CD14-positive monocyte (primary cell): ENCODE measurements around the gene CNFN. TPM values are rescaled to one million over a fixed set of nuclear protein-coding genes. Genes with fewer than 3 reads are reported as not detected.

ENCODE experiments used
- DNase-seq, 3 donors: peaks; one replicate each; pipeline ENCODE4 v3.0.0-alpha.2; 2011 to 2022
- H2AFZ ChIP-seq: 2 replicates; pipeline ENCODE4 v1.6.0; 2012; ENCODE audit warnings: mild to moderate bottlenecking, low read depth, low read length, inconsistent platforms; ENCODE audit not compliant: insufficient read depth, poor library complexity, severe bottlenecking
- H3K27ac ChIP-seq, 2 donors: 1 replicate in 1 of 2; 2 replicates in 1 of 2; pipeline ENCODE4 v1.5.1; 2012 to 2013; ENCODE audit warnings: low read length in 2 of 2, control low read depth in 1 of 2, inconsistent platforms in 1 of 2, low read depth in 1 of 2, mild to moderate bottlenecking in 1 of 2
- H3K27me3 ChIP-seq, 2 donors: one replicate each; pipeline versions ENCODE4 v1.6.0 to v1.6.1; 2011 to 2013; ENCODE audit warnings: low read length in 2 of 2; ENCODE audit not compliant: control insufficient read depth in 2 of 2, insufficient read depth in 2 of 2
- H3K36me3 ChIP-seq, 2 donors: replicated peaks in 1 of 2; 1 replicate in 1 of 2; 2 replicates in 1 of 2; pipeline versions ENCODE4 v1.5.1 to v1.6.1; 2012 to 2013; ENCODE audit warnings: low read length in 2 of 2, control low read depth in 1 of 2, inconsistent platforms in 1 of 2, mild to moderate bottlenecking in 1 of 2; ENCODE audit not compliant: insufficient read depth in 2 of 2, control insufficient read depth in 1 of 2
- H3K4me1 ChIP-seq, 2 donors: 1 replicate in 1 of 2; 2 replicates in 1 of 2; pipeline versions ENCODE4 v1.5.1 to v1.6.1; 2012 to 2013; ENCODE audit warnings: low read length in 2 of 2, control low read depth in 1 of 2, inconsistent platforms in 1 of 2, mild to moderate bottlenecking in 1 of 2, moderate library complexity in 1 of 2; ENCODE audit not compliant: insufficient read depth in 2 of 2, control insufficient read depth in 1 of 2
- H3K4me2 ChIP-seq: replicated peaks from 2 replicates; pipeline ENCODE3; 2012; ENCODE audit warnings: low read length, moderate library complexity, mild to moderate bottlenecking; ENCODE audit not compliant: poor library complexity, severe bottlenecking; ENCODE audit errors: extremely low read depth
- H3K4me3 ChIP-seq, 3 experiments: fragments of 200-600 bp in 1 of 3; sonication (generic) in 1 of 3; replicated peaks in 1 of 3; 1 replicate in 2 of 3; 2 replicates in 1 of 3; pipeline ENCODE4 v1.5.1; 2011 to 2013; ENCODE audit warnings: low read length in 3 of 3, mild to moderate bottlenecking in 3 of 3, control low read depth in 2 of 3, low read depth in 2 of 3, inconsistent platforms in 1 of 3, moderate library complexity in 1 of 3
- H3K79me2 ChIP-seq: 2 replicates; pipeline ENCODE4 v1.6.0; 2012; ENCODE audit warnings: mild to moderate bottlenecking, control low read depth, inconsistent platforms, low read length, moderate library complexity; ENCODE audit not compliant: insufficient read depth
- H3K9ac ChIP-seq: 2 replicates; pipeline ENCODE4 v1.6.0; 2017; ENCODE audit warnings: low read length, mild to moderate bottlenecking; ENCODE audit not compliant: insufficient read depth, poor library complexity, severe bottlenecking
- H3K9me3 ChIP-seq, 2 donors: replicated peaks in 1 of 2; 1 replicate in 1 of 2; 2 replicates in 1 of 2; pipeline versions ENCODE4 v1.5.1 to v1.6.1; 2012 to 2013; ENCODE audit warnings: low read length in 2 of 2, control low read depth in 1 of 2; ENCODE audit not compliant: control insufficient read depth in 1 of 2, insufficient read depth in 1 of 2
- H4K20me1 ChIP-seq: 2 replicates; pipeline ENCODE4 v1.6.0; 2012; ENCODE audit warnings: mild to moderate bottlenecking, low read length, control low read depth, moderate library complexity; ENCODE audit not compliant: insufficient read depth
- H3K27ac Mint-ChIP-seq, 7 donors: one replicate each; pipeline ENCODE4 v1.8.0; 2020; ENCODE audit warnings: mild to moderate bottlenecking in 7 of 7, mixed read lengths in 7 of 7, moderate library complexity in 6 of 7, inconsistent platforms in 2 of 7
- H3K27me3 Mint-ChIP-seq, 3 donors: one replicate each; pipeline ENCODE4 v1.8.0; 2021 to 2022; ENCODE audit warnings: low read depth in 3 of 3, mild to moderate bottlenecking in 3 of 3, mixed read lengths in 3 of 3, moderate library complexity in 3 of 3, inconsistent platforms in 1 of 3
- H3K36me3 Mint-ChIP-seq, 2 donors: one replicate each; pipeline ENCODE4 v1.8.0; 2020; ENCODE audit warnings: mixed read lengths in 2 of 2, inconsistent platforms in 1 of 2, mild to moderate bottlenecking in 1 of 2
- H3K4me1 Mint-ChIP-seq: one replicate; pipeline ENCODE4 v1.8.0; 2020; ENCODE audit warnings: mild to moderate bottlenecking, mixed read lengths
- H3K4me3 Mint-ChIP-seq, 2 donors: one replicate each; pipeline ENCODE4 v1.8.0; 2020; ENCODE audit warnings: mild to moderate bottlenecking in 2 of 2, mixed read lengths in 2 of 2, moderate library complexity in 1 of 2
- H3K9me3 Mint-ChIP-seq, 7 donors: one replicate each; pipeline ENCODE4 v1.8.0; 2020 to 2022; ENCODE audit warnings: mixed read lengths in 7 of 7, mild to moderate bottlenecking in 6 of 7, moderate library complexity in 6 of 7, inconsistent platforms in 2 of 7
- WGBS: methylation state at CpG from one replicate; pipeline ENCODE4 v1.1.5; 2013; ENCODE audit warnings: missing lambda C conversion rate; ENCODE audit not compliant: insufficient coverage; 5-methylcytosine and 5-hydroxymethylcytosine counted together
- intact Hi-C, 2 donors: fragments of 100-400 bp; cut with micrococcal nuclease; formaldehyde crosslinking; loops; one replicate each; pipeline versions ENCODE4 v1.15.0 to v1.15.1; 2023
- polyA plus RNA-seq, 3 donors: library from polyadenylated mRNA; depleted of rRNA in 1 of 3; unstranded in 2 of 3; stranded (reverse) in 1 of 3; fragments of 300-500 nt in 2 of 3; fragments of >200 nt in 1 of 3; fragmentation: Illumina TruSeq in 2 of 3; gene quantifications; 1 replicate in 2 of 3; 2 replicates in 1 of 3; pipeline ENCODE4 v1.2.3, GENCODE V29; 2012 to 2021
- TF ChIP-seq, protein P1 (sequence below): fragments of 200-600 bp; IDR thresholded peaks from one replicate; pipeline ENCODE4 v1.8.0; 2022; ENCODE audit warnings: antibody characterized with exemption, mild to moderate bottlenecking

CNFN gene
- polyA plus RNA-seq, 3 donors: 0.64 to 6.4 (median 3.4) TPM

DNA sequence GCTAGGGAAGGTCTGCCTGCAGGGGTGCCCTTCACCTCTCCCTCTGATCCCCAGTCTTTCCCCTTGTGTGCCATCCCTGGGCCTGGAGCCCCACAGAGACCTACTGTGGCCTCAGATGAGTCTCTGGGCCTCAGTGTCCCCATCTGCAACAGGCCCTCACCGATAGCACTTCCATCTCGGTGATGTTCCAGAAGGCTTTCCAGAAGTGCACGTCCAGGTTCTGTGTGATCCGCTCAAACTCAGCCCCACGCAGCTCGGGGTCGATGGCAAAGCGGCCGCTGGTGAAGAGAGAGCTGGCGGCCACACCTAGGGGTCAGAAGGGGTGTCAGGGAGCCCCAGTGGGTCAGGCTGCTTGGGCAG lies 17.7 kb upstream of the CNFN start:
- Histone ChIP-seq H3K4me2 (no peak overlapping the region), H2AFZ (no peak overlapping the region), H3K9ac (no peak overlapping the region), H3K9me3 (no peaks in the 10 kb centered on the region), H3K4me1 (no peaks in the 10 kb centered on the region), H3K27ac (no peak overlapping the region), H3K4me3 (no peak overlapping the region), H3K36me3 (no peaks in the 10 kb centered on the region), H4K20me1 (peaks cover 5% of the 10 kb centered on the region), H3K27me3 (no peaks in the 10 kb centered on the region), H3K79me2 (no peaks in the 10 kb centered on the region)
- Mint-ChIP-seq H3K36me3 (peaks cover 12 to 20% of the 10 kb centered on the region in 2 donors), H3K4me3 (no peak overlapping the region), H3K27ac (no peak overlapping the region), H3K4me1 (no peaks in the 10 kb centered on the region), H3K9me3 (no peaks in the 10 kb centered on the region), H3K27me3 (peaks cover 3 to 6% (median 3%) of the 10 kb centered on the region in 3 donors)
- no peak for DNase-seq
- TF ChIP-seq, protein P1, sequence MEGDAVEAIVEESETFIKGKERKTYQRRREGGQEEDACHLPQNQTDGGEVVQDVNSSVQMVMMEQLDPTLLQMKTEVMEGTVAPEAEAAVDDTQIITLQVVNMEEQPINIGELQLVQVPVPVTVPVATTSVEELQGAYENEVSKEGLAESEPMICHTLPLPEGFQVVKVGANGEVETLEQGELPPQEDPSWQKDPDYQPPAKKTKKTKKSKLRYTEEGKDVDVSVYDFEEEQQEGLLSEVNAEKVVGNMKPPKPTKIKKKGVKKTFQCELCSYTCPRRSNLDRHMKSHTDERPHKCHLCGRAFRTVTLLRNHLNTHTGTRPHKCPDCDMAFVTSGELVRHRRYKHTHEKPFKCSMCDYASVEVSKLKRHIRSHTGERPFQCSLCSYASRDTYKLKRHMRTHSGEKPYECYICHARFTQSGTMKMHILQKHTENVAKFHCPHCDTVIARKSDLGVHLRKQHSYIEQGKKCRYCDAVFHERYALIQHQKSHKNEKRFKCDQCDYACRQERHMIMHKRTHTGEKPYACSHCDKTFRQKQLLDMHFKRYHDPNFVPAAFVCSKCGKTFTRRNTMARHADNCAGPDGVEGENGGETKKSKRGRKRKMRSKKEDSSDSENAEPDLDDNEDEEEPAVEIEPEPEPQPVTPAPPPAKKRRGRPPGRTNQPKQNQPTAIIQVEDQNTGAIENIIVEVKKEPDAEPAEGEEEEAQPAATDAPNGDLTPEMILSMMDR: no peak
- intact Hi-C loops: no loop called here
- WGBS: 96% methylated on average over 10 of the region's 10 CpGs

DNA sequence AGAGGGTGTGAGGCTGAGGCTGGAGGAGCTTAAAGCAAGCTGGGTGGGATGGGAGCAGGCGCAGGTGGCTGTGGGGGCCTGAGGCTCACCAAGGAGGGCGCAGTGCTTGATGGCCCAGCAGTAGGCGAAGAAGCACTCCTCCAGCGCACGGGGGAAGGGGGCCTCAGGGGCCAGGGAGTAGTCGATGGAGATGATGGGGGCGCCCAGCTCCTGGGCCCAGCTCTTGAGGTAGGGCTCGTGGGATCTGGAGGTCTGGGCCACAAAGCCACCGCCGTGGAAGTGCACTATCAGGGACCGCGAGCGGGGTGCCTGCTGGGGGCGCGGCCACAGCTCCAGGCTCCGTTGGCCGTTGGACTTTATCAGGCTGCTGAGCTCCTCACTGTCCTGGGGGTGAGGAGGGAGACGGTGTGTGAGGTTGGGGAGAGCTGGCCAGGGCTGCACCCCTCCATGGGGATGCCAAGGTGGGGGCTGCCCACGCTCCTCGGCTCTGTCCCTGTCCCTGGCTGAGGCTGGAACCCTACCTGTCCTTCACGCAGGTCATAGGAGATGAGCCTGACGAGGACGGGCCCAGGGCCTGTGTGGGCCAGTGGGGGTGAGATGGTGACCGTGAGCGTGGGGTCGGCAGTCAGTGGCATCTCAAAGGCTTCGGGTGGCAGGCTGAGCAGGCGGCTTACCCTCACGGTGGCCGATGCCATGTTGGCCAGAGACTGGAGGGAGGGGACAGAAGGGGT lies 17.2 kb upstream of the CNFN start:
- Histone ChIP-seq H3K9ac (no peak overlapping the region), H3K27me3 (peaks cover 0 to 5% of the 10 kb centered on the region in 2 donors), H4K20me1 (peaks cover 11% of the 10 kb centered on the region), H3K4me2 (no peak overlapping the region), H3K4me3 (no peak overlapping the region), H3K36me3 (no peaks in the 10 kb centered on the region), H3K27ac (no peak overlapping the region), H3K79me2 (no peaks in the 10 kb centered on the region), H3K4me1 (peaks cover under 1% of the 10 kb centered on the region in 2 donors), H3K9me3 (no peaks in the 10 kb centered on the region), H2AFZ (no peak overlapping the region)
- Mint-ChIP-seq H3K27ac (peak overlapping the region in 2 of 7 donors; percentile 24 to 31), H3K4me1 (peaks cover 2% of the 10 kb centered on the region), H3K9me3 (no peaks in the 10 kb centered on the region), H3K27me3 (peaks cover 8 to 12% (median 8%) of the 10 kb centered on the region in 3 donors), H3K4me3 (no peak overlapping the region), H3K36me3 (peaks cover 12 to 20% of the 10 kb centered on the region in 2 donors)
- intact Hi-C loops: no loop called here
- 95% methylated on average over 17 of the region's 30 CpGs for WGBS
- no peak for DNase-seq
- TF ChIP-seq, protein P1: no peak
